HEK293T (cell line): Measurements from ENCODE around the gene CYP19A1.

Experiments used
- BHLHE40 ChIP-seq: fragments of 450-650 bp; IDR thresholded peaks from 2 replicates; pipeline ENCODE4 v1.6.1; 2016; ENCODE audit warnings: mild to moderate bottlenecking, moderate library complexity, borderline replicate concordance
- ELF4 ChIP-seq: fragments of 450-650 bp; IDR thresholded peaks from 2 replicates; pipeline ENCODE4 v1.6.1; 2017; ENCODE audit warnings: antibody characterized with exemption
- FOXK2 ChIP-seq: fragments of 450-650 bp; IDR thresholded peaks from 2 replicates; pipeline ENCODE4 v1.6.1; 2016; ENCODE audit warnings: mild to moderate bottlenecking
- FOXM1 ChIP-seq: fragments of 450-650 bp; IDR thresholded peaks from 2 replicates; pipeline ENCODE4 v1.6.1; 2017; ENCODE audit warnings: mild to moderate bottlenecking, borderline replicate concordance
- L3MBTL2 ChIP-seq: fragments of 450-650 bp; conservative IDR thresholded peaks from 2 replicates; pipeline ENCODE4 v1.6.1; 2016; ENCODE audit warnings: mild to moderate bottlenecking
- TARDBP ChIP-seq: fragments of 450-650 bp; IDR thresholded peaks from 2 replicates; pipeline ENCODE4 v1.6.1; 2016
- ZNF384 ChIP-seq: fragments of 450-650 bp; IDR thresholded peaks from 2 replicates; pipeline ENCODE4 v1.6.1; 2016

DNA sequence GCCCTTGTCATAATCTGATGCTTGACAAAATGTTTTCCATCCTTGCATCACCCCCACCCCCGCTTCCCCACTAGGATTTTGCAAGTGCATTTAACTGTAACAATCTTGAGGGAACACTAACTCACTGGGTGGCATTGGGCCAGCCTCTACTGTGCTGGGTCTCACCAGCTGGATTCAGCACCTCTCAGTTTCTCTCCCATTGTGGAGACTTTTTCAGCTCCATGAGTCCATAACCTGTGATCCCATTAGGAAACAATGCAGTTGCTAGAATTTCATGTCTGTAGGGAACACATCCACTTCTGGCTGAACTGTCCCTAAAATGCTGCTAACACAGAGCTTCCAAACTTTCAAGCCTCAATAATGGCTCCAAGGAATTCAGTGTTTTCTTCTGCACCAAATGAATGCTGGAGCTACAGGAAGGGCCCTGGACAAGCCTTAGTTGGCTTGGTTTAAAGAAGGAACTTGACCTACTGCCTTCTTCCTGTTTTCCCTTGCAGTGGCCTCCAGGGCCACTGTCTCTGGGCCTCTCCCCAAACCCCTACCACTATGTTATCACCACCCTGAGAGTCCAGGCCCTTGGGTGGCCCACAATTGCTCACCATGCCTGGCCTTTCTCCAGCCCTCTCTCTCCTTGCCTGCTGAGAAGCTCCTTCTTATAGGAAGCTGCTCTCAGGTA, 15.6 kb downstream of the CYP19A1 start:
- TF ChIP-seq FOXK2 (no peak), ELF4 (no peak), BHLHE40 (no peak), TARDBP (no peak), FOXM1 (no peak), ZNF384 (no peak), L3MBTL2 (no peak)
